Peyer's patch (tissue), 4 donors: ENCODE measurements around the gene CDC14C. TPM values are rescaled to one million over a fixed set of nuclear protein-coding genes. Genes with fewer than 3 reads are reported as not detected.

Experiments used
- DNase-seq, 3 donors: peaks; one replicate each; pipeline ENCODE4 v3.0.0-alpha.2; 2017 to 2019
- H3K27ac ChIP-seq, 4 donors: fragments of 200-600 bp; sonication (generic); one replicate each; pipeline ENCODE4 v1.5.1; 2016 to 2019
- H3K27me3 ChIP-seq, 2 donors: fragments of 200-600 bp; sonication (generic); one replicate each; pipeline ENCODE4 v1.5.1; 2019
- H3K36me3 ChIP-seq, 3 donors: fragments of 200-600 bp; sonication (generic); one replicate each; pipeline ENCODE4 v1.5.1; 2016 to 2019
- H3K4me1 ChIP-seq, 4 donors: fragments of 200-600 bp; sonication (generic); one replicate each; pipeline ENCODE4 v1.5.1; 2016 to 2019
- H3K4me3 ChIP-seq, 4 donors: fragments of 200-600 bp; sonication (generic); 1 replicate in 3 of 4; 2 replicates in 1 of 4; pipeline ENCODE4 v1.5.1; 2016 to 2019; ENCODE audit warnings: mild to moderate bottlenecking in 1 of 4
- H3K9me3 ChIP-seq, 4 donors: fragments of 200-600 bp; sonication (generic); one replicate each; pipeline ENCODE4 v1.5.1; 2016 to 2019; ENCODE audit warnings: mild to moderate bottlenecking in 1 of 4
- POLR2A ChIP-seq, 2 donors: fragments of 450-650 bp; IDR thresholded peaks; one replicate each; pipeline ENCODE4 v1.5.1; 2017; ENCODE audit warnings: antibody characterized with exemption in 2 of 2, mild to moderate bottlenecking in 2 of 2, moderate library complexity in 2 of 2
- total RNA-seq, 4 donors: library from RNA; depleted of rRNA; stranded (reverse); fragments of >200 nt; gene quantifications; one replicate each; pipeline ENCODE4 v1.1.0, GENCODE V29; 2016
- TF ChIP-seq, protein P1 (sequence below), 6 experiments: fragments of 450-650 bp in 4 of 6; fragments of 200-600 bp in 2 of 6; sonication (generic) in 1 of 6; IDR thresholded peaks; one replicate each; pipeline ENCODE4 v1.5.1; 2017 to 2019; ENCODE audit warnings: antibody characterized with exemption in 6 of 6, mild to moderate bottlenecking in 3 of 6, moderate library complexity in 1 of 6

Gene CDC14C
- total RNA-seq, 4 donors from 2014 or later, result not detected

DNA sequence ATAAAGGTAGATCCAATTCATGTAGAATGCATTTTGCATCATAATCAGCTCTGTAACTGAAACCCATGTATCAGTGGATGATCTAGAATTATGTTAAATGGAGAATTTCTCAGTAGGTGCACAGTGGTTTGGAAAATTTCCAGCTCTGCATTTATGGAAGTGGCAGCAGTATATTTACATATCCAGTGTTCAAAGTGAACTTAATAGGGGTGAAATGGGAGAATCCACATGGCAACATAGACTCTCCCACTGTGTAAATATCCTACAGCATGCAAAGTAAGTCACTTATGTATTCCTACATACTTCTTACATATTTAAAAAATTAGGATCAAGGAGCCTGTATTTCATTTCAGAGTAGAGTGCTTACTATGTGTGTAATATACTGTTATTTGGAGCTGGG, 35.3 kb downstream of the CDC14C start:
- no peak for DNase-seq
- H3K4me3 ChIP-seq, result no peak overlapping the region
- no peaks in the 10 kb centered on the region for H3K9me3 ChIP-seq
- no peaks in the 10 kb centered on the region for H3K36me3 ChIP-seq
- no peaks in the 10 kb centered on the region for H3K27me3 ChIP-seq
- H3K4me1 ChIP-seq, result no peaks in the 10 kb centered on the region
- no peak overlapping the region for H3K27ac ChIP-seq
- TF ChIP-seq, protein P1, sequence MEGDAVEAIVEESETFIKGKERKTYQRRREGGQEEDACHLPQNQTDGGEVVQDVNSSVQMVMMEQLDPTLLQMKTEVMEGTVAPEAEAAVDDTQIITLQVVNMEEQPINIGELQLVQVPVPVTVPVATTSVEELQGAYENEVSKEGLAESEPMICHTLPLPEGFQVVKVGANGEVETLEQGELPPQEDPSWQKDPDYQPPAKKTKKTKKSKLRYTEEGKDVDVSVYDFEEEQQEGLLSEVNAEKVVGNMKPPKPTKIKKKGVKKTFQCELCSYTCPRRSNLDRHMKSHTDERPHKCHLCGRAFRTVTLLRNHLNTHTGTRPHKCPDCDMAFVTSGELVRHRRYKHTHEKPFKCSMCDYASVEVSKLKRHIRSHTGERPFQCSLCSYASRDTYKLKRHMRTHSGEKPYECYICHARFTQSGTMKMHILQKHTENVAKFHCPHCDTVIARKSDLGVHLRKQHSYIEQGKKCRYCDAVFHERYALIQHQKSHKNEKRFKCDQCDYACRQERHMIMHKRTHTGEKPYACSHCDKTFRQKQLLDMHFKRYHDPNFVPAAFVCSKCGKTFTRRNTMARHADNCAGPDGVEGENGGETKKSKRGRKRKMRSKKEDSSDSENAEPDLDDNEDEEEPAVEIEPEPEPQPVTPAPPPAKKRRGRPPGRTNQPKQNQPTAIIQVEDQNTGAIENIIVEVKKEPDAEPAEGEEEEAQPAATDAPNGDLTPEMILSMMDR (IDR thresholded peaks at IDR 0.05), result no peak
- TF ChIP-seq POLR2A (IDR thresholded peaks at IDR 0.05), result no peak

DNA sequence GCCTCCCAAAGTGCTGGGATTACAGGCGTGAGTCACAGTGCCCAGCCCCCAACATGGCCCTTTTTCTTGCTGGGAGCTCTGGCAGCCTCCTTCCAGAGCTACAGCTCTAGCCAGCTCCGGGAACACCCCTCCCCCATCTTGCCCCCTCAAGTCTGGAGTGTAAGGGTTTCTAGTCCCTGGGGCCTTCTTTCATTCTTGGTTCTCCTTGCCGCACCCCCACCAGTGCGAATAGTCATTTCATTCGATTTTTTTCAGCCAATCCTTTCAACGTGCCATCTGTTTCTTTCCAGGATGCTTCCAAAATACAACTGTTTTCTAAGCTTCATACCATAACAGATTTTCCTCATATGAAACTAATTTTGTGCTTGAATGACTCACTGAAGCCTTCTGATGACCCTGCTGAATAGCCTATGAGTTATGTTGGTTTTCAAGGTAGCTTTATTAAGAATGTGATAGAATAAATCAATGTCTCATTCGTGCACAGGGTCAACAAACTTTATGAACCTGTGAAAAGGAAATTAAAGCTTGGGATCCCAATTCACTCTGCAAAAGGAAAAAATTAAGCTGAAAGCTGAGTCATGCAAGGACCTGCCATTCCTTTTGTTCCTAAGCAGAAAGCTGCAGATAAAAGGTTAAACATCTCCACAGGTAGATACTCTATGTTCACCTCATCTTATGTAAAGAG, 38.6 kb downstream of the CDC14C start:
- no peak overlapping the region for H3K27ac ChIP-seq
- H3K9me3 ChIP-seq, result no peaks in the 10 kb centered on the region
- TF ChIP-seq, protein P1 (IDR thresholded peaks at IDR 0.05), result no peak
- no peak for TF ChIP-seq POLR2A (IDR thresholded peaks at IDR 0.05)
- H3K4me1 ChIP-seq, result no peaks in the 10 kb centered on the region
- H3K4me3 ChIP-seq, result no peak overlapping the region
- DNase-seq, result no peak
- H3K36me3 ChIP-seq, result no peaks in the 10 kb centered on the region
- no peaks in the 10 kb centered on the region for H3K27me3 ChIP-seq

DNA sequence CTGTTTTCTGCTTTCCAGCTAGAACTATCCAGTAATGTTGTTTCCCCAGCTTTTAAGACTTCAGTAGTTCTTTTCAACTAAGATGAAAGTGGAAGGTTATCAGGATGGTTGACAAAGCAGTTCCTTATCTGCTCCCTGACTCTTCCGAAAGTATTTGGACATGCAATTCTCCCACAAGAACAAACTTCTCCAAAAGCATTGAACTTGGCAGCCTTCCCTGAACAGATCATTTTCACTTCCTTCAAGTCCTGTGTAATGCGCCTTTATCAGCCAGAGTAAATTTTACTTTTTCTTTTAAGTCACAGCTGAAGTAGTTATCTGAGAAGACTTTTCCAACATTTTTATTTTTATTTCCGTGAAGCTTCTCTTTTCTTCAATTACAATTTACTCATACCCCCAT, 39.7 kb downstream of the CDC14C start:
- no peak for DNase-seq

DNA sequence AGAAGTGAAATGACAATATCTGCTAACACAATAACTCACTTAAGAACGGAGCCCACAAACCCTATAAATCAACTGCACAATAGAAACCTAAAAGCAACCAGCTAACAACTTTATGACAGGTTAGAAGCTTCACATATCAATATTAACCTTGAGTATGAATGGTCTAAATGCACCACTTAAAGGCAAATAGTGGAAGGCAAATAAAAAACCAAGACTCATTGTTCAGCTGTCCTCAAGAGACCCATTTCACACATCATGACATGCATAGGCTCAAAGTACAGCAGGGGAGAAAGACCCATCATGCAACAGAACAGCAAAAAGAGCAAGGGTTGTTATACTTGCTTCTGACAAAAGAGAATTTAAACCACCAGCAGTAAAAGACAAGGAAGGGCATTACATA, 46.8 kb downstream of the CDC14C start:
- no peaks in the 10 kb centered on the region for H3K9me3 ChIP-seq
- no peaks in the 10 kb centered on the region for H3K27me3 ChIP-seq
- no peak overlapping the region for H3K27ac ChIP-seq
- DNase-seq, result no peak
- H3K36me3 ChIP-seq, result no peaks in the 10 kb centered on the region
- no peaks in the 10 kb centered on the region for H3K4me1 ChIP-seq
- no peak overlapping the region for H3K4me3 ChIP-seq
- TF ChIP-seq, protein P1 (IDR thresholded peaks at IDR 0.05), result no peak
- no peak for TF ChIP-seq POLR2A (IDR thresholded peaks at IDR 0.05)

More for the DNA sequence above, 39.7 kb downstream of the CDC14C start:
- H3K9me3 ChIP-seq, result no peaks in the 10 kb centered on the region
- no peaks in the 10 kb centered on the region for H3K27me3 ChIP-seq
- H3K36me3 ChIP-seq, result no peaks in the 10 kb centered on the region
- no peaks in the 10 kb centered on the region for H3K4me1 ChIP-seq
- no peak overlapping the region for H3K4me3 ChIP-seq
- TF ChIP-seq, protein P1 (IDR thresholded peaks at IDR 0.05), result no peak
- TF ChIP-seq POLR2A (IDR thresholded peaks at IDR 0.05), result no peak
- H3K27ac ChIP-seq, result no peak overlapping the region

DNA sequence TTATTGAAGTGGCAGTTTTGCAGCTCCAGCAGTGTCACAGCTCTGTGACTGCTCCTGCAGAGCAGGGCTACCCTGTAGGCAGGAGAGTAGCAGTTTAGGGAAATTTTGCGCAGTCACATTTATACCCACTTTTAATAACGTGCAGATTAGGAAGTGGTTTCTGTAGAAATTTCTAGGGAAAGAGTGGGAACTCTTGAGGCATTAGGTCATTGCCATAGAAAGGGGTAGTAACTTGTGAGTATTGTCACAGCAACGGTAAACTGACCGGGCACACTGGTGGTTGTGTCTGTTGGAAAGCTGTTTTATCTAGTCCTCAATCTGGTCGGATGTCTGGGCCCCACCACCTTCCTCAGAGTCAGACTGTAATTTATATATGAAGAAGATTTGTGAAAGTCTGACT, 51.9 kb downstream of the CDC14C start:
- Histone ChIP-seq H3K4me1 (no peaks in the 10 kb centered on the region), H3K27ac (no peak overlapping the region), H3K4me3 (no peak overlapping the region), H3K27me3 (no peaks in the 10 kb centered on the region), H3K36me3 (no peaks in the 10 kb centered on the region), H3K9me3 (no peaks in the 10 kb centered on the region)
- TF ChIP-seq, protein P1 (IDR thresholded peaks at IDR 0.05), result no peak
- TF ChIP-seq POLR2A (IDR thresholded peaks at IDR 0.05), result no peak
- no peak for DNase-seq

DNA sequence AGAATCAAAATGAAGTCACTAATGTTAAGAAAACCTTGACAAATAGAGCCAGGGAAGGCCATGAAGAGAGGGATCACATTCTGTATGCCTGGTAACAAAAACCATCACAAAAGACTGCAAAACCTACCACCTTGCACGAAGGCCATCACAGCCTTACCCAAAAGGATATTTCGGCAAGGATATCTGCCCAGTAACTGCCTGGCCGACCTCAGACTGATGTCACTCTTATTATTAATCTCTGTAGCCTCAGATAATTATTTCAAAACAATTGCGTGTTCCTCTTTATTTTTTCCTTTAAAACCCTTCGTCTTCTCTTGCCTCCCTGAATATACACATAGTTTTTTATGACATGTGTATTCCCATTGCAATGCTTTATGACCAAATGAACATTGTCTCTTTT, 52.5 kb downstream of the CDC14C start:
- Histone ChIP-seq H3K36me3 (no peaks in the 10 kb centered on the region), H3K27me3 (no peaks in the 10 kb centered on the region), H3K4me1 (no peaks in the 10 kb centered on the region), H3K4me3 (no peak overlapping the region), H3K27ac (no peak overlapping the region), H3K9me3 (no peaks in the 10 kb centered on the region)
- TF ChIP-seq, protein P1 (IDR thresholded peaks at IDR 0.05), result no peak
- no peak for TF ChIP-seq POLR2A (IDR thresholded peaks at IDR 0.05)
- no peak for DNase-seq
